Suprapubic skin (tissue), 4 donors: ENCODE results near the gene BLACAT1. TPM values are rescaled to one million over a fixed set of nuclear protein-coding genes. Genes with fewer than 3 reads are reported as not detected.

Experiments used
- DNase-seq, 2 donors: peaks; one replicate each; pipeline ENCODE4 v3.0.0-alpha.2; 2019; ENCODE audit warnings: low spot score in 2 of 2
- H3K27ac ChIP-seq: fragments of 200-600 bp; sonication (generic); one replicate; pipeline ENCODE4 v1.5.1; 2019
- H3K27me3 ChIP-seq: fragments of 200-600 bp; sonication (generic); one replicate; pipeline ENCODE4 v1.5.1; 2019
- H3K36me3 ChIP-seq: fragments of 200-600 bp; sonication (generic); one replicate; pipeline ENCODE4 v1.5.1; 2019
- H3K4me1 ChIP-seq: fragments of 200-600 bp; sonication (generic); one replicate; pipeline ENCODE4 v1.5.1; 2019
- H3K4me3 ChIP-seq: fragments of 200-600 bp; sonication (generic); one replicate; pipeline ENCODE4 v1.5.1; 2019; ENCODE audit warnings: mild to moderate bottlenecking
- H3K9me3 ChIP-seq: fragments of 200-600 bp; sonication (generic); one replicate; pipeline ENCODE4 v1.5.1; 2019
- EP300 ChIP-seq: sonication (generic); formaldehyde crosslinking; IDR thresholded peaks from one replicate; pipeline ENCODE4 v1.6.1; 2017; ENCODE audit warnings: antibody characterized with exemption
- POLR2A ChIP-seq, 2 donors: fragments of 450-650 bp; IDR thresholded peaks; one replicate each; pipeline ENCODE4 v1.6.1; 2017; ENCODE audit warnings: antibody characterized with exemption in 2 of 2, mild to moderate bottlenecking in 2 of 2, moderate library complexity in 2 of 2
- POLR2AphosphoS5 ChIP-seq, 3 donors: sonication (generic); formaldehyde crosslinking; IDR thresholded peaks; one replicate each; pipeline ENCODE4 v1.6.1; 2017; ENCODE audit warnings: antibody characterized with exemption in 3 of 3
- WGBS: methylation state at CpG from one replicate; pipeline ENCODE4 v1.1.5; 2018; 5-methylcytosine and 5-hydroxymethylcytosine counted together
- total RNA-seq, 4 donors: library from RNA; depleted of rRNA; stranded (reverse); fragments of >200 nt; gene quantifications; one replicate each; pipeline ENCODE4 v1.1.0, GENCODE V29; 2016
- TF ChIP-seq, protein P1 (sequence below), 2 donors: fragments of 200-600 bp in 1 of 2; fragments of 450-650 bp in 1 of 2; sonication (generic) in 1 of 2; IDR thresholded peaks; one replicate each; pipeline ENCODE4 v1.5.1; 2016 to 2019; ENCODE audit warnings: antibody characterized with exemption in 2 of 2, mild to moderate bottlenecking in 1 of 2, moderate library complexity in 1 of 2

The BLACAT1 gene
- total RNA-seq, 4 donors from 2014 or later: not detected

DNA sequence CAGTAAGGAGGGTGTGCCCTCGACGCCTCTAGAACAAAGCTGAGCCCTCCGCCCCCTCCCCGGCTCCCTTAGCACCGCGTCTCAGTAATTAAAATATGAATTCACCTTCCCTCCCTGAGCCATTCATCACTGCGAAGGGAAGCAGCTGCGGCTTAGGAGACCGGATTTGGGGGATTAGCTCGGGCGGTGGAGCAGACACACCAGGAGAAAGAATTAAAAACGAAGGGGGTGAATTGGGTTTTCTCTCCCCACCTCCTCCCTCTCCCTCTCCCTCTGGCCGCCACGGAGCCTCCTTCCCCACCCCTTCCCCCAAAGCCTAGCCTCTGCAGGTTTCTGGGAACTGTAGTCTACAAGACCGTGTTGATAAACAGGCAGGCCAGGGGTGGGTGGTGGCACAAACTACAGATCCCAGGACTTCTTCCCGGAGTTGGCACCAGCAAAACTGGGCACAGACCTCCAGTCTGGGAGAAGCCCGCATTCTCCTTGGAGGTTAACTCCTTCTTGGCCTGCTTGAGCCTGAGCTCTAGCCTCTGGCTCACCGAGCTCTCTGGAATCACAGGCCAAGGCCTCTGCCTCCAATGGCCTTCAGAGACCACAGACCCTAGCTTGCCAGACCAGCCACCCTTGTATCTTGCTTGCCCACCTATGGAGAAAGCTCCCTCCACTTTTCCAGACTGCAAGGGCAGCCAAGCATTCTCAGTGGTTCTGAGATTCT is 10.8 kb downstream of the BLACAT1 start:
- no peaks in the 10 kb centered on the region for H3K36me3 ChIP-seq
- no peak overlapping the region for H3K27ac ChIP-seq
- peak overlapping the region; percentile 11 for H3K4me3 ChIP-seq
- WGBS: 30% methylated on average over 18 of the region's 18 CpGs
- TF ChIP-seq POLR2A (IDR thresholded peaks at IDR 0.05): no peak
- TF ChIP-seq POLR2AphosphoS5 (IDR thresholded peaks at IDR 0.05): no peak
- TF ChIP-seq EP300: no peak
- TF ChIP-seq, protein P1, sequence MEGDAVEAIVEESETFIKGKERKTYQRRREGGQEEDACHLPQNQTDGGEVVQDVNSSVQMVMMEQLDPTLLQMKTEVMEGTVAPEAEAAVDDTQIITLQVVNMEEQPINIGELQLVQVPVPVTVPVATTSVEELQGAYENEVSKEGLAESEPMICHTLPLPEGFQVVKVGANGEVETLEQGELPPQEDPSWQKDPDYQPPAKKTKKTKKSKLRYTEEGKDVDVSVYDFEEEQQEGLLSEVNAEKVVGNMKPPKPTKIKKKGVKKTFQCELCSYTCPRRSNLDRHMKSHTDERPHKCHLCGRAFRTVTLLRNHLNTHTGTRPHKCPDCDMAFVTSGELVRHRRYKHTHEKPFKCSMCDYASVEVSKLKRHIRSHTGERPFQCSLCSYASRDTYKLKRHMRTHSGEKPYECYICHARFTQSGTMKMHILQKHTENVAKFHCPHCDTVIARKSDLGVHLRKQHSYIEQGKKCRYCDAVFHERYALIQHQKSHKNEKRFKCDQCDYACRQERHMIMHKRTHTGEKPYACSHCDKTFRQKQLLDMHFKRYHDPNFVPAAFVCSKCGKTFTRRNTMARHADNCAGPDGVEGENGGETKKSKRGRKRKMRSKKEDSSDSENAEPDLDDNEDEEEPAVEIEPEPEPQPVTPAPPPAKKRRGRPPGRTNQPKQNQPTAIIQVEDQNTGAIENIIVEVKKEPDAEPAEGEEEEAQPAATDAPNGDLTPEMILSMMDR (IDR thresholded peaks at IDR 0.05): no peak
- H3K27me3 ChIP-seq: peaks cover 30% of the 10 kb centered on the region
- peaks cover 33% of the 10 kb centered on the region for H3K4me1 ChIP-seq
- DNase-seq: no peak
- H3K9me3 ChIP-seq: no peaks in the 10 kb centered on the region

DNA sequence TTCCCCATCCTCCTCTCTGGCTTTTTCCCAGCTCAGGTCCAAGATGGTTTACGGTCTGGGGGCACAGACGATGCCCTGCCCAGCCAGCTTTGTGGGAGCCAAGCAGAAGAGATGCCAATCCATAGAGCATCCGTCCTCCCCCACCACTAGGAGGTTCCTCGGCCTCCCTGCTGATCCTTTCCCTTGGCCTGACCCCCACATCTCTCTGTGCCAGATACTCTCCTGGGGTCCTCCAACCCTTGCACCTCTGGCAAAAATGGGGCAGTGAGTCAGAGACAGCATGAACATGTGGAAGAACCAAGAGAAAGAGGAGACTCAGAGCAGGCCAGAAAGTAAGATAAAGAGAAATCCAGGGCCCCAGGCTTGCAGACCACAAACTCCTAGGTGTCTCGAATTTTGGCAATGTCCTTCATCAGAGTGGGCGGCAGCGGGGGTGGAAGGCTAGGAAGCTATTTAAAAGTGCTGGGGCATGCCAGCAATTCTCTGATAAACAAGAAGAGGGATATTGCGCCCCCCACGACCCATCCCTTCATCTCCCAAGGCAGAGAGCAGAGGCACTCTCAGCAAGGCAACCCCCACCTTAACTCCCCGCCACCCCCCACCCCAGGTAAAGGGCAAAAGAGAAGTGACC is 11.4 kb downstream of the BLACAT1 start:
- Histone ChIP-seq H3K4me1 (peaks cover 31% of the 10 kb centered on the region), H3K36me3 (no peaks in the 10 kb centered on the region), H3K27me3 (peaks cover 23% of the 10 kb centered on the region), H3K4me3 (peak overlapping the region; percentile 11), H3K27ac (no peak overlapping the region), H3K9me3 (no peaks in the 10 kb centered on the region)
- no peak for DNase-seq
- WGBS: 43% methylated on average over 9 of the region's 10 CpGs
- TF ChIP-seq POLR2AphosphoS5 (IDR thresholded peaks at IDR 0.05) (no peak), POLR2A (IDR thresholded peaks at IDR 0.05) (no peak), EP300 (no peak)
- TF ChIP-seq, protein P1 (IDR thresholded peaks at IDR 0.05): no peak

DNA sequence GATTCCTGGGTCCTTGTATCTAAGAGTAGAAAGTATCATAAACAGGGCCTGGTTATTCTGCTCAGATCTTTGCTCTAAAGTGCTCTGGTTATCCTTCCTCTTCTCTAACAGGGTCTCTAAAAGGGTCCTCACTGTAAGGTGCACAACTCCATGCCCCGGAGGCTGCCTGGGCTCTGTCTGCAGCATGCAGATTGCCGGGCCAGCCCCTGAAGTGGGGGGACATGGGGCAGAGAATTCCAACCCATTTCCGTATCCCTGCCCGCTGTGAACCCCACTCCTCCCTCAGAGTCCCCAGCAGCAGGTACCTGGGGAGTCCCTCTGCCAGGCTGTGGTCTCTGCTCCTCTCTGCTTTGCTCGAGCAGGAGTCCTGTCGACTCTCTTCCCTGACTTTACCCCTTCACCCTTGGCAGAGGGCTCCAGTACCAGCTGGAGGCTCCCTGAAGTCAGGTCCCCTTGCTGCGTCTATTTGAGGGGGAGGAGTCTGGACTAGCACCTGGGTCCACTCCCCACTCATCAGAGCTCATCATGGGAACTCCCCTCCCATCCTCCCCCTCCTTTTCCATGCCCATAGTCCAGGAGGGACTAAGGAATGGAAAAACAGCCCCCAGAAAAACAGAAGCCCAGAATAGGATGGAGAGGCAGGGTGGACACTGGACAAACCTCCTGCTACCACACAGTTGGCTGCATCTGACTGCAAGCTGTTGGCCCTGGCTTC is 12.1 kb downstream of the BLACAT1 start:
- WGBS: 81% methylated on average over 4 of the region's 7 CpGs
- peaks cover 16% of the 10 kb centered on the region for H3K27me3 ChIP-seq
- peaks cover 34% of the 10 kb centered on the region for H3K4me1 ChIP-seq
- no peak for DNase-seq
- H3K9me3 ChIP-seq: no peaks in the 10 kb centered on the region
- H3K27ac ChIP-seq: no peak overlapping the region
- no peak overlapping the region for H3K4me3 ChIP-seq
- TF ChIP-seq POLR2AphosphoS5 (IDR thresholded peaks at IDR 0.05) (no peak), POLR2A (IDR thresholded peaks at IDR 0.05) (no peak), EP300 (no peak)
- TF ChIP-seq, protein P1 (IDR thresholded peaks at IDR 0.05): no peak
- no peaks in the 10 kb centered on the region for H3K36me3 ChIP-seq

DNA sequence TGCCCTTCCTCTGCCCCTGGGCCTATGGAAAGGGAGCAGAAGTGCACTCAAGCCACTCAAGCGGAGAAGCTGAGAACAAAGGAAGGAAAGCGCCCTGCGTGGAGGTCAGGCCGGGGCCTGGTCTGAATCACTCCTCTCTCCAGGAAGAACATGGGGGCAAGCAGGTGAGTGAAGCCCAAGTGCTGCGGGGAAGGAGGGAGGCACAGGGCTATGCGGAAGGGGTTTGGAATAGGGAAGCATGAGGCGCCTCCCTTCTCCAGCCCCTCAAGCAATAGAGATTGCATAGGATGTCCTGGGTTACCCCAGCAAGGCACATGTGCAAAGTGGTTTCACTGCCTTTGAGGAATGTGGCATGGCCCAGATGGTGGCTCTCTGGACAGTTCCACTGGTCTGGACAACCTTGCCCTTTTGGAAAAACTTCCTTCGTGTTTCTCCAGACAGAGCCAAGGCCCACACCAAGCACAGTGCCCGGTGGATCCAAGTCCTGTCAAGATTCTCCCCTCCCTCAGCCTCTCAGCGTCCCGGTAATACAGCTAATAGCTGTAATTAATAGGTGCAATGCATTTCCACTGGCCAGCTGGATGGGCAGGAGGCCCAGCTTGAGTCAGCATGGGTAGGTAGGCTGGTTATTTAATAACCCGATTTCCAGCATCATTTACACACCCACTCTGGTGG is 13.7 kb downstream of the BLACAT1 start:
- WGBS: 78% methylated on average over 12 of the region's 12 CpGs
- Histone ChIP-seq H3K27ac (no peak overlapping the region), H3K9me3 (no peaks in the 10 kb centered on the region), H3K4me3 (no peak overlapping the region), H3K36me3 (no peaks in the 10 kb centered on the region), H3K27me3 (peaks cover 6% of the 10 kb centered on the region), H3K4me1 (peaks cover 33% of the 10 kb centered on the region)
- DNase-seq: no peak
- TF ChIP-seq EP300: no peak
- no peak for TF ChIP-seq POLR2AphosphoS5 (IDR thresholded peaks at IDR 0.05)
- TF ChIP-seq, protein P1 (IDR thresholded peaks at IDR 0.05): no peak
- TF ChIP-seq POLR2A (IDR thresholded peaks at IDR 0.05): no peak
